ENCODE data around the gene CHMP6.

Gene CHMP6

GRCh38 chr17:80956321-80957190 lies 35.1 kb upstream of the CHMP6 start:
- DNase-seq (ENCODE audit: low read depth in 3 of 3): no peak

DNA sequence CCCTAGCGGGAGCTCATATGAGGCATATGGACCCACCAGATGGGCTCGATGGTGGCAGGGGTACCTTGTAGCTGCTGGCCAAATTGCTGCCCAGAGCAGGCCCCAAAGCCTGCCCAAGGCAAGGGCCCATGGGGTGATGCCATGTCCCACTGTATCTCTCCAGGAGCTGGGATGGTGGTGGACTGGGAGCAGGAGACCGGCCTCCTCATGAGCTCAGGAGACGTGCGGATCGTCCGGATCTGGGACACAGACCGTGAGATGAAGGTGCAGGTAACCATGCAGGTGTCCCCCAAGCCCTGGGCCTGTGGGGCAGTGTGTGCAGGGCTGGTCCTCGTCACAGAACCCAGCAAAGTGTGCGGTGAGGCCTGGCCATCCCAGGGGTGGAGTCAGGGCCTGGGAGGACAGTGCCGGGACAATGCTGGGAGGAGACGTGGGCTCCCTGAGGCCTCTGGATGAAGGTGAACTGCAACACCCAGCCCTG lies 34.1 kb upstream of the CHMP6 start:
- no peak for DNase-seq (ENCODE audit: low read depth in 3 of 3)

GRCh38 chr17:80959330-80960036 lies 32.2 kb upstream of the CHMP6 start:
- no peak for DNase-seq (ENCODE audit: low read depth in 3 of 3)

- DNase-seq (ENCODE audit: low read depth in 3 of 3): no peak
Measured at GRCh38 chr17:80960037-80960796, 31.4 kb upstream of the CHMP6 start.

DNA sequence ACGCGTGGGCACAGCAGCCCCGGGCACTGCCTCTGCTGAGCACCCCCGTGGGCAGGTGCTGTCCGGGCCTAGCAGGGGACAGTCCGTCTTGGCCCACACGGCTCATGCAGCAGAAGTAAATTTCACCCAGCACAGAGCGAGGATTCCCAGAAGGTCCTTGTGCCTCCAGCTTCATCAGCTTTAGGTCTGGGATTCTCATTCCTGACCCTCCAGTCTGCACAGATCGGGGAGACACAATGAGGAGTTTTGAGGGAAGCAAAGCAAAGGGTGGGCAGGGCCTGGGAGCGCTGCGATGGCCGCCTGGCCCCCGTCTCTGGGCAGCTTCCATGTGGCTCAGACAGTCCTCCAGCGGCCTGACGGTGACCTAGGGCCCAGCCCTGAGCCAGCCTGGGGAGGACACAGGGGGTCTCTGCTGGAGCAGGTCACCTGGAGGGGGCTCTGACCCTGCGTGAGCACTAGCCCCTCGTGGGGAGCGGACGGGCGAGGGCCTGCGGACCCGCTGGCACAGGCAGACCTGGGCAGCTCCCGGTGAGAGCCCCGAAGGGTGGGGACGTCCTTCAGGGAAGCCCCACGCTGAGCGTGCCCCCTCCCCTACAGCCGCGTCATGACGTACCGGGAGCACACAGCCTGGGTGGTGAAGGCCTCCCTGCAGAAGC lies 30.7 kb upstream of the CHMP6 start:
- DNase-seq (ENCODE audit: low read depth in 3 of 3): no peak

DNA sequence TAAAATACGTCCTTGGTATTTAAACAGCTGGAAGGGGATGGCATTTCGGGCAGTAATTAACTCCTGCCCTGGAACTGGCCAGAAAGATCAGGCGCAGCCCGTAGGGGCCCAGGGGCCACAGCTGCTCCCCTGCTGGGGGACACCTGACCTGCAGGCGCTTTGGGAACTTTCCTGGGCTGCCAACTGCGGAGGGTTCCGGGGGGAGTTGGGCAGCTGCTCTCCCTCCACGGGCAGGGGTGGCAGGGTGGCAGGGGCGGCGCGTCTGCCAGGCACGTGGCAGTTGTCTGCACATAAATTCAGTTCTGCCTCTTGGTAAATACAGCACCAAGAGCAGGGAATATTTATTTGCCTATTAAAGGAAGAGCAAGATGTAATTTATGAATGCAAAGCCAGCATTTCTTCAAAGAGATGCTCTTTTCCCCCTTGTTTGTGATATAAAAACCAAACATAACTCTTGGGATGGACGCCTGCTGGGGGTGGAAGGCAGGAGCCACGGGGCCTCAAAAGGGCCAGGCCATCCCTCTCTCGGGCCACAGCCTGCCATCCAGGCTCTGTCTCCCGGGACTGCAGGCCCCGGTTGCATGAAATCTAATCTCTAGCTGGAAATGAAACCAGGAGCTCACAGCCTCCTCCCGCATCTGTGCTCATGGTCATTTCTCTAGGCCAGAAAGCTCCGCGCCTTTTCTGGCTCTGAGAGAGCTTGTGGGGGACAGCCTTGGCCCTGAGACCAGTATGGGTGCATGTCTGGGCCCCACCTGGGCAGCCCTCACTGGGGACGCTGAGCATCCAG lies 29.9 kb upstream of the CHMP6 start:
- DNase-seq (ENCODE audit: low read depth in 3 of 3): no peak

DNA sequence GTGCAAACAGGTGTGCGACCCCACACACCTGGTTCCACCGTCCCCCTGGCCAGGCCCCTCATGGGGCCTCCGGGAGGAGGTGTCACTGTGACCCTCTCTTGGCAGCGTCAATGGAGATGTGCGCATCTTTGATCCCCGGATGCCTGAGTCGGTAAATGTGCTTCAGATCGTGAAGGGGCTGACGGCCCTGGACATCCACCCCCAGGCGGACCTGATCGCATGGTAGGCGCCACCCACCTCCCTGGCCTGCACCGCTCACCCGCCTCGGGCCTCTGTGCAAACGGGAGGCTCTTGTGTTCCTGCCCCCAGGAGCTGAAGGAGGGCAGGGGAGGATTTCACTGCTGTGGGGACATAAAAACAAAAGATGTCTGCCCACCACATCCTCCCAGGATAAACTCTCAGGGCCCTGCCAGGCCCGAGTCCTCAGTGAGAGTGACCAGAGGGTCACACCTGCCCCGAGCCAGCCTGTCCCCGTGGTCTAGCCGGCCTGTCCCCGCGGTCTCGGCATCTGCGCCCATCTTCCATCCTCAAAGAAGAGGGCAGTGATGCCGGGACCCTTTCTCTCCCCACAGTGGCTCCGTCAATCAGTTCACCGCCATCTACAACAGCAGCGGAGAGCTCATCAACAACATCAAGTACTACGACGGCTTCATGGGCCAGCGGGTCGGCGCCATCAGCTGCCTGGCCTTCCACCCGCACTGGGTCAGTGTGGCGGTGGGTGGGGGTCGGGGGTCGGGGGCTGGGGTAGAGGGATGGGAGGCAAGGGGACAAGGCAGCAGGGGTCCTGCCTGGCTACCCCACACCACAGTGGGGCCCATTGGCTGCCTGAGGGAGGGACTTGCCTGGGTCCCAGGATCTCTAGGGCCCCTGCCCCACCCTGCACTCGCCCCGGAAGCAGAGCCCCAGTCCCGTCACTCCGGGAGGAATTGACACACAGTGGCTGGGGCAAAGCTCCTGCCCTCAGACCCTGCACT lies 29.0 kb upstream of the CHMP6 start:
- DNase-seq (ENCODE audit: low read depth in 3 of 3): no peak

- no peak for DNase-seq (ENCODE audit: low read depth in 3 of 3)
Measured at GRCh38 chr17:80963812-80964543, 27.7 kb upstream of the CHMP6 start.

DNA sequence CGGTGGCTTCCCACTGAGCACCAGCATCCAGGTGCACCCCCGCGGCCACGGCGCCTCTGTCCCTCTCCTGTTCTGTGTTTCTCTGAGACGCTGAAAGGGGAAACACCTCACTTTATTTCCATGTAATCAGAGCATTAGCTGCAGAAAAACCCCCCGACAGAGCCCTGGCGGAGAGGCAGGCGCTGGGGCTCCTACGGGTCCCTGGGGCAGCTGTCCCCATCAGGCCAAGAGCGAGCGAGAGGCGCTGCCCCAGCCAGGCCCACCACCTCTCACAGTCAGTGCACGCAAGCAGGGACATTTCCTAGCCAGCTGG lies 27.1 kb upstream of the CHMP6 start:
- no peak for DNase-seq (ENCODE audit: low read depth in 3 of 3)

DNA sequence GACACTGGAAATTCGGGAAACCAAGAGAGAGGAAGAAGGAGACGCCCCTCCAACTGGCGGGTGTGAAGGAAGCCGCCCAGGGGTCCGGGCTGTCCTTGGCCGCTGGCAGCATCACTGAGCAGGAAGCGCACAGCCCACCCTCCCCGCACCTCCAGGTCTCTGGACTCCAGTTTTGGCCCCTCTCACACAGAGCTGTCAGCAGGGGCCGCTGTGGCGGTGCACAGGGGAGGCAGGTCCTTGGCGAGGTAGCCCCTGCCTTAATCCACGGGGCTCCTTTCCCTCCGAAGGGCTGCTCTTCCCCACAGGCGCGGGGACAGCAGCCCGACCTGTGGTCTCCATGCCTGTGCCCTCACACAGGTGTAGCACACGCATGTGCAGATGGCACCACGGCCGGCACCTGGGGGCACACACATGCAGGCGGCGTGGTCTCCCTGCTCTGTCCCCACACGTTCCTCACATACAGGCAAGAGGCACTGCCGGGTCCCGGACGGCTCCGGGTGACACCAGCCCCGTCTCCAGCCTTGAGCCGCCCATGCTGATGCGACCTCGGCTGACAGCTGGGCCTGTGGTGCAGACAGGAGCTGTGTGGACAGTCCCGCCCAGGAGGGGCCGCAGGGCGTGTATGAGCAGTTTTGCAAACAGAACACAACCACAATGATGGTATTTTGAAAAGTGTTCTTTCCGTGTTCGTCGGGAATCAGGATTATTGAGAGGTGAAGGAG lies 26.6 kb upstream of the CHMP6 start:
- no peak for DNase-seq (ENCODE audit: low read depth in 3 of 3)

GRCh38 chr17:80965606-80966005 lies 26.0 kb upstream of the CHMP6 start:
- no peak for DNase-seq (ENCODE audit: low read depth in 3 of 3)

- no peak for DNase-seq (ENCODE audit: low read depth in 3 of 3)
Measured at GRCh38 chr17:80967404-80967872, 24.2 kb upstream of the CHMP6 start.

GRCh38 chr17:80968602-80969029 lies 23.0 kb upstream of the CHMP6 start:
- no peak for DNase-seq (ENCODE audit: low read depth in 3 of 3)

DNA sequence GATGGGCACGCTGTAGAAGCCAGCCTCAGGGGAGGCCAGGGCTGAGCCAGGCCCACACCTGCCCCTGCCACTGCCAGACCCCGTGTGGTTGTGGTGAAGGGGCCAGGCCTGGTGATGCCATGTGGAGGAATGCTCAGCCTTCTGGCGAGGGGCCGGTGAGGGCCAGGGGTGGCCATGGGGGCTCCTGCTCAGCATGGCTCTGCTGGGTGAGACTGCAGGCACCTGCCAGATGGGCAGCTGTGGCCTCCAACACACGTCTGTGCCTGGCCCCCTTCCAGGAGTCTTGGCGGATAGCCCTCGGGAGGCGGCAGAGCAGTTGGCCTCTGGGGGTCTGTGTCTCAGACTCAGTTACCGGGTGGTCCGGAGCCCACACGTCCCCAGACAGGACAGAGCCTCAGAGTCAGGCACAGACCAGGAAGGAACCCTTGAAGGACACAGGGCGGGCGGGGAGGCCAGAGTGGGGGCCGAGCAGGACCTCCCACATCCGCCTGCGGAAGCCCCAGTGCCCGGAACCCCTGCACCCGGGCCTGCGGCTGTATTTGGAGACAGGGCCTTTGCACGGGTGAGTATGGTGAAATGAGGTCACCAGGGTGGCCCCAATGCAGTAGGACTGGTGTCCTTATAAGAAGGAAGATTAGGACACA lies 22.5 kb upstream of the CHMP6 start:
- no peak for DNase-seq (ENCODE audit: low read depth in 3 of 3)

DNA sequence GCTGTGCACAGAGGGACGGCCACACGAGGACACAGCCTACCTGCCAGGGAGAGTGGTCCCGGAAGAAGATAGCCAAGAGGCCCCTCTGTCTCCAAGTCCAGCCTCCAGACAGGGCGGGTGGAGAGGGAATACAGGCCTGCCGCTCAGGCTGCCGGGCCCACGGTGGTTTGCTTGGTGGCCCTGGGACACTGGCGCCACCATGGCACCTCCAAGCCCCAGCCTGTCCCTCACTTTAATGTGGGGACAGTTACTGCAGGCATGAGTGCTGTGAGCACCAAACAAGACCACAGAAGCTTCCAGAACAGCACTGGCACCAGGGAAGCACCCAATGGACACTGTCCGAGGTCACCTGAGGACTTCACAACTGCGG lies 22.0 kb upstream of the CHMP6 start:
- no peak for DNase-seq (ENCODE audit: low read depth in 3 of 3)

DNA sequence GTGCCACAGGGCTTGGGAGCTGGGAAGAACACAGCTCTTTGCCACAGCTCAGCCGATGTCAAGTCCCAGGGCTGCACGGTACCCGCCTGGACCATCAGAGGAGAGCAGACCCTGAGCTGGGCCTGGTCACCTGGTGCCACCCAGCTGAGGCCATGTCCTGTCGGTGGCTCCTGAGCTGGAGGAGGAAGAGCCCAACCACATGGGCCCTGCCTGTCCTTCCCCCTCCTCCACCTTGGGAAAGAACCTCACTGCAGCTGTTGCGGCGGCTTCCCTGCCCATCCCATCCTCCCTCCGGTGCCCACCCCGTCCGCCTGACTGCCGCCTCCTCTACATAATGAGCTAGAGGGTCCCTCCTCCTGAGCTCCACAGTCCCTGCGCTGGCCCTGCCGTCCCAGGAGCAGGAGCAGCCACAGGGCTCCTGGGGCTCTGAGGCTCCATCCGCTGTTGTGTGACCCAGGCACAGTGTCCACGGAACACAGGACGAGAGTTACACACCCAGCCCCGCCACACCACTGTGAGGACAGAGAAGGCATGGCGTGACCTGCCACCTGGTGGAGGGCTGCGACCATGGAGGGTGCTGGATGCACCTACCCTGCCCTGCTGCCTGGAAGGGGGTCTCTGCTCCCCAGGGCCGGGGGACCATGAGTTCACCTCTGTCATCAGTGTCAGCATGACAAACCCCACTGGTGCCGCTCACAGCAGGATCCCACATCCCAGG lies 21.4 kb upstream of the CHMP6 start:
- DNase-seq (ENCODE audit: low read depth in 3 of 3): no peak
